GM12878 (cell line): ENCODE results near the gene MAGED4.
"Not testable (repeated sequence)": the region's sequence is repeated elsewhere in the genome, so short reads cannot be mapped to it uniquely, and the experiment has no call there.

Experiments used
- GABPA ChIP-seq: IDR thresholded peaks from 2 replicates; pipeline ENCODE4 v1.6.1; 2014; ENCODE audit warnings: antibody characterized with exemption, low read depth, mild to moderate bottlenecking, inconsistent platforms
- HDAC2 ChIP-seq: fragments of 200-600 bp; sonication (generic); IDR thresholded peaks from 2 replicates; pipeline ENCODE4 v1.6.1; 2017
- JUNB ChIP-seq: IDR thresholded peaks from 2 replicates; pipeline ENCODE4 v1.6.1; 2016; ENCODE audit warnings: antibody characterized with exemption, mild to moderate bottlenecking
- MEF2B ChIP-seq: fragments of 450-650 bp; IDR thresholded peaks from 2 replicates; pipeline ENCODE4 v1.6.1; 2018; ENCODE audit warnings: mild to moderate bottlenecking, moderate library complexity; ENCODE audit not compliant: partially characterized antibody, poor library complexity, severe bottlenecking
- MXI1 ChIP-seq: fragments of 150-350 bp; IDR thresholded peaks from 2 replicates; pipeline ENCODE4 v1.6.1; 2011; ENCODE audit warnings: low read depth, mild to moderate bottlenecking, inconsistent platforms, low read length, improper control_type of control experiment
- MYC ChIP-seq: IDR thresholded peaks from 2 replicates; pipeline ENCODE4 v1.6.1; 2011; ENCODE audit warnings: mild to moderate bottlenecking, low read length, moderate library complexity, inconsistent platforms; ENCODE audit not compliant: insufficient read depth, insufficient replicate concordance, insufficient read length, severe bottlenecking
- RELA ChIP-seq: fragments of 450-650 bp; IDR thresholded peaks from 2 replicates; pipeline ENCODE4 v1.8.0; 2014; ENCODE audit warnings: borderline replicate concordance; ENCODE audit not compliant: partially characterized antibody
- SMC3 ChIP-seq: IDR thresholded peaks from 2 replicates; pipeline ENCODE4 v1.6.1; 2011; ENCODE audit warnings: low read length, improper control_type of control experiment, borderline replicate concordance

DNA sequence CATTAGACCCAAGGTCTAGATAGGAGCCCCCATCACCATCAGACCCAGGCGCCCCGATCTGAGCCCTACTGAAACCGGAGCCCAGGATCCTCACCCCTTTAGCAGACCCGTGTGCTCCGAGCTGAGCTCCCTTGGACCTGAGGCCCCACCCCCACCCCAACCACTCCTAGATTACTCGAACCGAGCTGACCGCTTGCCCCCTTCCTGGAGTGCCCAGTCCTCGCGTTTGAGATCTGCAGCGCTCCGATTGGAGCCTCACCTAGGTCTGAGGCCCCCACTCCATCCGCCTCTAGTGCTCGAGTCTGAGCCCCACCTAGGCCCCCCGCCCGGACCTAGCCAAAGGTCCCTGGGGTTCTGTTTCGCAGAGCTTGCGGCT, 378 bp downstream of the MAGED4 start:
- TF ChIP-seq RELA, GABPA, HDAC2, MXI1, SMC3, JUNB, MYC, MEF2B: not testable (repeated sequence)
